Thoracic aorta (tissue), 2 donors: ENCODE data around the gene CAB39. TPM values are rescaled to one million over a fixed set of nuclear protein-coding genes. Genes with fewer than 3 reads are reported as not detected.

Source experiments
- ATAC-seq: fragments of 150-250 bp; one replicate; pipeline ENCODE4 v1.8.0; 2017; ENCODE audit warnings: low read depth; ENCODE audit not compliant: insufficient number of reproducible peaks, low FRiP score
- DNase-seq: peaks from one replicate; pipeline ENCODE4 v3.0.0-alpha.2; 2020; ENCODE audit warnings: low spot score
- H3K27ac ChIP-seq, 2 donors: fragments of 200-600 bp; sonication (generic); 1 replicate in 1 of 2; 2 replicates in 1 of 2; pipeline ENCODE4 v1.5.1; 2016; ENCODE audit warnings: mild to moderate bottlenecking in 2 of 2, moderate library complexity in 2 of 2
- H3K27me3 ChIP-seq: fragments of 200-600 bp; sonication (generic); replicated peaks from 2 replicates; pipeline ENCODE4 v1.6.0; 2016; ENCODE audit warnings: mild to moderate bottlenecking; ENCODE audit not compliant: insufficient read depth
- H3K36me3 ChIP-seq: fragments of 200-600 bp; sonication (generic); one replicate; pipeline ENCODE4 v1.5.1; 2016
- H3K4me1 ChIP-seq, 2 donors: fragments of 200-600 bp; sonication (generic); 1 replicate in 1 of 2; 2 replicates in 1 of 2; pipeline versions ENCODE4 v1.5.1 to v1.6.0; 2016; ENCODE audit warnings: low read depth in 2 of 2, mild to moderate bottlenecking in 1 of 2; ENCODE audit not compliant: control insufficient read depth in 1 of 2
- H3K4me3 ChIP-seq: fragments of 200-600 bp; sonication (generic); 2 replicates; pipeline ENCODE4 v1.5.1; 2016; ENCODE audit warnings: mild to moderate bottlenecking
- H3K9me3 ChIP-seq: fragments of 200-600 bp; sonication (generic); 2 replicates; pipeline ENCODE4 v1.5.1; 2016
- CTCF ChIP-seq: fragments of 200-600 bp; sonication (generic); IDR thresholded peaks from one replicate; pipeline ENCODE4 v1.5.1; 2019; ENCODE audit warnings: antibody characterized with exemption
- total RNA-seq, 2 donors: library from RNA; depleted of rRNA; stranded (reverse); fragments of >200 nt; gene quantifications; one replicate each; pipeline versions ENCODE4 v1.1.0 to v1.2.3, GENCODE V29; 2016

Gene CAB39
- total RNA-seq, 2 donors from 2014 or later: 83.1 to 103 TPM

- Histone ChIP-seq H3K9me3 (no peaks in the 10 kb centered on the region), H3K4me3 (no peak overlapping the region), H3K27me3 (no peaks in the 10 kb centered on the region), H3K36me3 (no peaks in the 10 kb centered on the region), H3K27ac (no peak overlapping the region), H3K4me1 (no peaks in the 10 kb centered on the region)
- ATAC-seq (no peak), DNase-seq (no peak)
- no peak for TF ChIP-seq CTCF
Measured at GRCh38 chr2:230678018-230678417, 34.6 kb upstream of the CAB39 start.

GRCh38 chr2:230678451-230678850 is 34.2 kb upstream of the CAB39 start:
- DNase-seq: no peak

GRCh38 chr2:230680463-230681170 is 32.0 kb upstream of the CAB39 start:
- ATAC-seq (no peak), DNase-seq (no peak)
- Histone ChIP-seq H3K9me3 (no peaks in the 10 kb centered on the region), H3K27me3 (no peaks in the 10 kb centered on the region), H3K36me3 (no peaks in the 10 kb centered on the region), H3K4me3 (no peak overlapping the region), H3K27ac (no peak overlapping the region), H3K4me1 (no peaks in the 10 kb centered on the region)
- no peak for TF ChIP-seq CTCF

More at GRCh38 chr2:230678451-230678850, 34.2 kb upstream of the CAB39 start:
- Histone ChIP-seq H3K27ac (no peak overlapping the region), H3K27me3 (no peaks in the 10 kb centered on the region), H3K36me3 (no peaks in the 10 kb centered on the region), H3K4me1 (no peaks in the 10 kb centered on the region), H3K4me3 (no peak overlapping the region), H3K9me3 (no peaks in the 10 kb centered on the region)
- no peak for TF ChIP-seq CTCF
- ATAC-seq: no peak

- no peak for TF ChIP-seq CTCF
- Histone ChIP-seq H3K4me3 (no peak overlapping the region), H3K27me3 (no peaks in the 10 kb centered on the region), H3K4me1 (no peaks in the 10 kb centered on the region), H3K27ac (no peak overlapping the region), H3K9me3 (no peaks in the 10 kb centered on the region), H3K36me3 (no peaks in the 10 kb centered on the region)
- no peak for DNase-seq
- no peak for ATAC-seq
Measured at GRCh38 chr2:230681171-230681545, 31.5 kb upstream of the CAB39 start.

GRCh38 chr2:230682546-230682945 is 30.1 kb upstream of the CAB39 start:
- no peak for ATAC-seq
- Histone ChIP-seq H3K36me3 (no peaks in the 10 kb centered on the region), H3K4me1 (no peaks in the 10 kb centered on the region), H3K9me3 (no peaks in the 10 kb centered on the region), H3K27me3 (no peaks in the 10 kb centered on the region), H3K4me3 (no peak overlapping the region), H3K27ac (no peak overlapping the region)
- no peak for TF ChIP-seq CTCF
- DNase-seq: no peak
